ENCODE results near the gene WDR12.
"Not testable (repeated sequence)": the region's sequence is repeated elsewhere in the genome, so short reads cannot be mapped to it uniquely, and the experiment has no call there.

The WDR12 gene

DNA sequence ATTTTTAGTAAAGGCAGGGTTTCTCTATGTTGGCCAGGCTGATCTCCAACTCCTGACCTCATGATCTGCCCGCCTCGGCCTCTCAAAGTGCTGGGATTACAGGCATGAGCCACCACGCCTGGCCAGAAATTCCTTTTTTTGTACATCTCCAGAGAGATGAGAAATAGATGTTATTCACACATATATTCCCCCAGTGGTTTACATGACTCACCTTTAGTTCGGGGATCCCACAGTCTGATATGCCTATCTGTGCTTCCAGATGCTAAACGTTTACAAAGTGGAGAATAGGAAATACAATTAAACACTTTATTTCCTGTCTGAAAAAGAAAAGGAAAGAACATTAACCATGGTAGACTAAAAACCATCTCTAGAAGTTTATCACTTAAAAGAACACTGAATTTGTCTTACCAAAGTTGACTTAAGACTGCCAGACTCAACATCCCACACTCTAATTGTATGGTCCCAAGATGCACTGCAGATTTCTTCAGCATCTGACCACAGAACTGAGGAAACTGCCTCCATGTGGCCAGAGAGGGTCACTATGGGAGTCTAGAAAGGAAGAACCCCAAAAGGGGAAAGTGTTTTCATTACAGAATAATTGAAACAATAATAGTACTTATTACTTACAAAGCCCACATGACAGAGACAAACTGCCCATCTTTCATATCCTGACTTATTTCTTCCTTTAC, 27.3 kb downstream of the WDR12 start:
- no peak for DNase-seq

DNA sequence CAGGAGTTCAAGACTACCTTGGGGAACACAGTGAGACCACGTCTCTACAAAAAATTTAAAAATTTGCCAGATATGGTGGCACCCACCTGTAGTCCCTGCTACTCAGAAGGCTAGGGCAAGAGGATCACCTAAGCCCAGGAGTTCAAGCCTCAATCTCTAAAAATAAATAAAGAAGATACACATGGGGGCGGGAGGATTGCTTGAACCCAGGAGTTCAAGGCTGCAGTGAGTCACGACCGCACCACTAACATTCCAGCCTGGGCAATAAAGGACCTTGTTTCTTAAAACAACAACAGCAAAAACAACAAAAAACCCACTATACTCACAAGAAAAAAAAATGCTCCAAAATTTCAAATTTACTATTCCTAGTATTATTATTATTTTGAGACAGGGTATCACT, 29.9 kb downstream of the WDR12 start:
- no peak for DNase-seq

DNA sequence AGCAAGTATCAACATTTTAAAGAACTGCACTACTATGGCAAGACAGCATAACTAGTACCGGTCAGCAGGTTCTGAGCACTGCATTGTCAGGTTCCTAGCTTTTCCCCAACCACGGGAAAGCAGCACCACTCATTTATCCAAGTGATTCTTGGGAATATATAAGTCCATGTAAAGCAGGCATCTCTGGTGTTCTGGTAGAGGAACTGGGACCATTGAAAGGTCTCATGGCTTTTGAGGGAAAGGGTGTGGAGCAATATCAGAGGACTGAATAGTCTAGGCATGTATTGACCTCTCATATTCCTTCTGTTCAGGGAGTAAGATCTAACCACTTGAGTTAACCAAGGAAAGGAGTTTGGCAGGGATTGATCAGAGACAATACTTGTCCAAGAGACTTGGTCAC, 33.8 kb downstream of the WDR12 start:
- DNase-seq, result no peak

DNA sequence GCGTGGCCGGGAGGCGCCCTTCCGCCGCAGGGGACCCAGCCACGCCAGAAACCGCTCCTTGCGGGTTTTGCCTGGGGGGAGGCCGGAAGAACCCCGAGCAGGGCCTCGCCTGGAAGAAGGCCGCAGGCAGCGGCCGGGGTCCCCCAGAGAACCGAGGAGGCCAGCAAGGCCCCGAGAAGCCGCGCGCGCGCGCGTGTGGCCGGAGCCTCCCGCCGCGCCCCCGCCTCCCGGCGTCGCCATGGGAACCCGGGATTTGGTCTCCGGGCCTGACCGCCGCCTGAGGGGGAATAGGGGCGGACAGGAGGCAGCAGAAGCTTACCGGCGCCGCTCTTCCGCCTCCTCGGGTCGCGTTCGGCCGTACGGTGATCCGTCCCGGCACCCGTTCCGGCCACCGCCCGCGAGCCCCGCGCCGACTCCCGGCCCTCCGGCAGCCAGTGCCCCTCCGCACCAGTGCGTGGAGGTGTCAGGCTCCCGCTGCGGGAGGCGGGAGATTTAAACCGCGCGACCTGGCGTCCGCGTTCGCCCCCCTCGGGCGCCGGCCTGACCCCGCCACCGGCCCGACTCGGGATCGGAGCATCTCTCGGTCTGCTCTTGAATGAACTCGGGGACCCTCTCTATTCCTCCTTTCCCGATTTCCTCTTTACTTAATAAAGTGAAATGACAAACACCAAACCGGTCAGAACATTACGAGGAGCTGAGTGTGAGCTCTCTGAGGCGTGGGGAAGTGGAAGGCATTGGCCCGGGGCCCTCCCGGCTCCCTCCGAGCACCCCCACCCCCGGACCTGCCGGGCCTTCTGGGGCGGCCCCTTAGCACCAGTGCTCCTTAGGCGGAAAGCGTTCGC, 40.0 kb downstream of the WDR12 start, which contains the start of gene ICA1L:
ICA1L (minus strand) TSS at position 467 of the 842 bp plus-strand sequence. CDS start 42,757 bp downstream, outside the sequence.
- DNase-seq, result peak; percentile 82

DNA sequence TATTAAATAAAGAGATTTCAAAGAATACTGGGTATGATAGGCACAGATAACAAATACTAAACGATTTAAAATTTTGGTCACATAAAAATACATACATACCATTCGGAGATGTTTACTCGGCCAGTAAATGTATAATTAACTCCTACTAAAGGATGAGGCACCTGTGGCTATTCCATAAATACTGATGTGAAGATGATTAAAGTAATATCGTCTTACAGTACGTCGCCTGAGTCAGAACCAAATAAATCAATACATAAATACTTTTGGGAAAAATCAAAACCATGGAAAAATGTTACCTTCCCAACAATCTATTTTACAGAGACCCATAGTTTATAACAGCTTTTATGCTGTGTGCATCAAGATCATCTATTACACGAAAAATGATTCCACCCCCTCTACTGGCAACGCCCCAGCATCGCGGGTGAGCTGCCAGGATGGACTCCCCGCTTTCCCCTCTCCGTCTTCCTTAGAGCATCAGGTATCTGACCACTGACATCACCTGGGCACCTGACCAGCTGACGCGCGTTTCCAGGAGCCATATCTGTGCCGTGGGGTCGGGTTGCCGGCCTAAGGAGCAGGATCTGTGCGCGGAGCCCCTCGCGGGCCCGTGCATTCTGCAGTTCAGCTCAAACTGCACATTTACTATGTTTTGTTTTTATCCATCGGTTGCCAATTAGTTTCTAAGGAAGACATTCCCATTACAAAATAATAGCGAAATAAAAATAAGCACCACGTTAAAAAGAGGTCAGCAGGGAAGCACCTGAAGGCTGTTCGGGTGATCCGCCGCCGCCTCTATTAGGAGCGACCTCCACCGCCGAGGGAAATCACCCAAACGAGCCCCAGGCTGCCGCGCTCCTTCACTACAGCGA, 40.8 kb downstream of the WDR12 start:
- peak; percentile 92 for DNase-seq

DNA sequence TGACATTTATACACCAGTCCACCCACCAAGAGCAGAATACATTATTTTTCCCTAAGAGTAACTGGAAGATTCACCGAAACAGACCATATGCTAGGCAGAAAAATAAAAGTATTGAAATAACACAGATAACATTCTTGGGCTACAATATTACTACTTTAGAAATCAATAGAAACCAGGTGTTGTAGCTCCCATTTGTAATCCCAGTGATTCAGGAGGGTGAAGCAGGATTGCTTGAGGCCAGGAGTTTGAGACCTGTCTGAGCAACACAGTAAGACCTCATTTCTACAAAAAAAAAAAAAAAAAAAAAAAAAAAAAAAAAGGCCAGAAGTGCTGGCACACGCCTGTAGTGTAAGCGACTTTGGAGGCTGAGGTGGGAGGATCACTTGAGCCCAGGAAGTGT, 49.5 kb downstream of the WDR12 start:
- DNase-seq, result no peak

DNA sequence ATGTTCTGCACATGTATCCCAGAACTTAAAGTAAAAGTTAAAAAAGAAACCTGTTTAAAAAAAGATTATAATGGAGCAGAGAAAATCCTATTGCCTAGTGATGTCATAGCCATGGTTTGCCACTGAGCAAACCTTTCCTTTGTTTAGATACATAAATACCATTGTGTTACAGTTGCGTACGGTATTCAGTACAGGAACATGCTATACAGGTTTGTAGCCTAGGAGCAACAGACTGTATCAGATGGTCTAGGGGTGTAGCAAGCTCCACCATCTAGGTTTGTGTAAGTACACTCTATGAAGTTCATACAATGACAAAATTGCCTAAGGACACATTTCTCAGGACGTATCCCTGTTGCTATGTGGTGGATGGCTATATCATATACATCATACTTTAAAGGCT, 52.9 kb downstream of the WDR12 start:
- DNase-seq, result no peak

DNA sequence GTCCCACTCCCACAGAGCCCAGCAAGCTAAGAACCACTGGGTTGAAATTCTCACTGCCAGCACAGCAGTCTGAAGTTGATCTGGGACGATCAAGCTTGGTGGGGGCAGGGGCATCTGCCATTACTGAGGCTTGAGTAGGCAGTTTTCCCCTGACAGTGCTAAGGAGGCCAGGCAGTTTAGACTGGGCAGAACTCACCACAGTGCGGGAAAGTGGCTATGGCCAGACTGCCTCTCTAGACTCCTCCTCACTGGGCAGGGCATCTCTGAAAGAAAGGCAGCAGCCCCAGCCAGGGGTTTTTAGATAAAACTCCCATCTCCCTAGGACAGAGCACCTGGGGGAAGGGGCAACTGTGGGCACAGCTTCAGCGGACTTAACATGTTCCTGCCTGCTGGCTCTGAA, 62.1 kb downstream of the WDR12 start:
- DNase-seq, result not testable (repeated sequence)

DNA sequence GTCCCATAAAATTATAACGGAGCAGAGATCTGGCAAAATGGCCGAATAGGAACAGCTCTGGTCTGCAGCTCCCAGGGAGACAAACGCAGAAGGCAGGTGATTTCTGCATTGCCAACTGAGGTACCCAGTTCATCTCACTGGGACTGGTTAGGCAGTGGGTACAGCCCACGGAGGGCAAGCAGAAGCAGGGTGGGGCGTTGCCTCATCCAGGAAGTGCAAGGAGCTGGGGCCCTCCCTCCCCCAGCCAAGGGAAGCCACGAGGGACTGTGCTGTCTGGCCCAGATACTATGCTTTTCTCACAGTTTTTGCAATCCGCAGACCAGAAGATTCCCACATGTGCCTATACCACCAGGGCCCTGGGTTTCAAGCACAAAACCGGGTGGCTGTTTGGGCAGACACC, 62.7 kb downstream of the WDR12 start:
- DNase-seq, result no peak

DNA sequence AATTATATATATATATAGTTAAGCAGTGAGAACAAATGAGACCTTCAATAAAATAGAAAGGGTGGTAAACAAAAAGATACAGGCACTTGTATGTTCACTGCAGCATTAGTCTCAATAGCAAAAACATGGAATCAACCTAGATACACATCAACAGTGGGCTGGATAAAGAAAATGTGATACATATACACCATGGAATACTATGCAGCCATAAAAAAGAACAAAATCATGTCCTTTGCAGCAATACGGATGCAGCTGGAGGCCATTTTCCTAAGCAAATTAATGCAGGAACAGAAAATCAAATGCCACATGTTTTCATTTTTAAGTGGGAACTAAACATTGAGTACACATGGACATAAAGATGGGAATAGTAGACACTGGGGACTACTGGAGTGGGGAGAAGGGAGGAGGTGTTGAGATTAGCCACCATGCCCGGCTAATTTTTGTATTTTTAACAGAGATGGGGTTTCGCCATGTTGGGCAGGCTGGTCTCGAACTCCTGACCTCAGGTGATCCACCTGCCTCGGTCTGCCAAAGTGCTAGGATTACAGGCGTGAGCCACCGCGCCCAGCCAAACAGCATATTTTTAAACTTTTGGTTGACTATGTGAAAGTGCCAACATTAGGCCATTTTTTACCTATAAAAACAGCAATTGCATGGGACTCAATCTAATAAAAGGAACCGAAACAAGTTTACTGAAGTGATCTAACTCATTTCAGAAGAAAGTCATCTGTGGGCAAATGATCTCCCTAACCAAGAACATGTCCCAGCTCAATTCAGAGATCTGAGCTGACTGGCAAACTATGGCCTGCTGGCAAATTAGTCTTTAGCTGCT, 63.6 kb downstream of the WDR12 start:
- no peak for DNase-seq

DNA sequence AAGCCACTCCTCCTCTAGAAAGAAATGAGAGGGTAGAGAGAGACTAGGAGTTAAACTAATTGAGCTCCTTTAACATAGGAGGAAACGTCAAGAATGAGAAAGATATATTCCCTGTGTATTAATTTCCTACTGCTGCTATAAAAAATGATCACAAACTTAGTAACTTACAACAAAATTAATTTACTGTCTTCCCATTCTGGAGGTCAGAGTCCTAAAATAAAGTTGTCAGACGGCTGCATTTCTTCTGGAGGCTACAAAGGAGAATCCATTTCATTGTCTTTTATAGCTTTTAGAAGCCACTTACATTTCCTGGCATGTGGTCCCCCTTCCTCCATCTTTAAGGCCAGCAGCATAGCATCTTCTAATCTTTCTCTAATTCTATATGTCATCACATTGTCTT, 66.8 kb downstream of the WDR12 start:
- no peak for DNase-seq

DNA sequence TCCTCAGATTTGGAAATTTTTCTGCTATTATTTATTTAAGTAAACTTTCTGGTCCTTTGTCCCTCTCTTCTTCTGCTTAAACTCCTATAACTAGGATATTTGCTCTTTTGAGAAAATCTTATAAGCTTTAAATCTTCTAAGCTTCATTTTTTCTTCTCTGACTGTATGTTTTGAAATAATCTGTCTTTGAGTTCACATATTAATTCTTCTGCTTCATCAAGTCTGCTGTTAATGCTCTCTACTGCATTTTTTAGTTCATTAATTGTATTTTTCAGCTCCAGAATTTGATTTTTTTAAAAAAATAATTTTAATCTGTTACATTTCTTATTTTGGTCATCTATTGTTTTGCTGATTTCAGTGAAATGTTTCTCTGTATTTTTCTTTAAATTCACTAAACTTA, 68.8 kb downstream of the WDR12 start:
- no peak for DNase-seq

DNA sequence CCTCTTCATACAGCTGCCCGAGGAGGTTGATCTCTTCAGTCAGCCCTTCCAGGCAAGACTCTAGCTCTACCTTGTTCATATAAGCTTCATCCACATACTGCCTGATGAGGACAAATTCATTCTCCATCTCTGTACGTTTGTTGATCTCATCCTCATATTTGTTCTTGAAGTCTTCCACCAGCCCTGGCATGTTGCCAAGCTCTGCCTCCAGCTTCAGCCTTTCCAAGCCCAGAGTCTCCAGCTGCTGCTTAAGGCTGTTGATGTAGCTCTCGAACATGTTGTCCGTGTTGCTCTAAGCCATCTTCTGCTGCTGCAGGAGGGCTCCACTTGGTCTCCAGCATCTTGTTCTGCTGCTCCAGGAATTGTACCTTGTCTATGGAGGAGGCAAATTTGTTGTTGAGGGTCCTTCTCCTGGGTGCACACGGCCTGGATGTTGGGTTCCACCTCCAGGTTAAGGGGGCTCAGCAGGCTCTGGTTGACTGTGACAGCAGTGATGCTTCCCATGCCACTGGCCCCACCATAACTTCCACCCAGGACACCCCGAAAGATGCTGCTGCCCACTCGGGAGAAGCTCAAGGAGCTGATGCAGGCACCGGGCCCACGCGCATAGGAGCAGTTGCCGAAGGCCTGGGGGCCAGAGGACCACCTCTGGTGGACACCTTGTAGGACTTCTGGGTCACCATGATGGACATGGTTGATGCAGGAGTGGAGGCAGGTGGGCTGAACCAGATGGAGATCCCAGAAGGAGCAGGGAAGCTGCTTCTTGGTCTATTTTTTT, 70.2 kb downstream of the WDR12 start:
- DNase-seq, result no peak

DNA sequence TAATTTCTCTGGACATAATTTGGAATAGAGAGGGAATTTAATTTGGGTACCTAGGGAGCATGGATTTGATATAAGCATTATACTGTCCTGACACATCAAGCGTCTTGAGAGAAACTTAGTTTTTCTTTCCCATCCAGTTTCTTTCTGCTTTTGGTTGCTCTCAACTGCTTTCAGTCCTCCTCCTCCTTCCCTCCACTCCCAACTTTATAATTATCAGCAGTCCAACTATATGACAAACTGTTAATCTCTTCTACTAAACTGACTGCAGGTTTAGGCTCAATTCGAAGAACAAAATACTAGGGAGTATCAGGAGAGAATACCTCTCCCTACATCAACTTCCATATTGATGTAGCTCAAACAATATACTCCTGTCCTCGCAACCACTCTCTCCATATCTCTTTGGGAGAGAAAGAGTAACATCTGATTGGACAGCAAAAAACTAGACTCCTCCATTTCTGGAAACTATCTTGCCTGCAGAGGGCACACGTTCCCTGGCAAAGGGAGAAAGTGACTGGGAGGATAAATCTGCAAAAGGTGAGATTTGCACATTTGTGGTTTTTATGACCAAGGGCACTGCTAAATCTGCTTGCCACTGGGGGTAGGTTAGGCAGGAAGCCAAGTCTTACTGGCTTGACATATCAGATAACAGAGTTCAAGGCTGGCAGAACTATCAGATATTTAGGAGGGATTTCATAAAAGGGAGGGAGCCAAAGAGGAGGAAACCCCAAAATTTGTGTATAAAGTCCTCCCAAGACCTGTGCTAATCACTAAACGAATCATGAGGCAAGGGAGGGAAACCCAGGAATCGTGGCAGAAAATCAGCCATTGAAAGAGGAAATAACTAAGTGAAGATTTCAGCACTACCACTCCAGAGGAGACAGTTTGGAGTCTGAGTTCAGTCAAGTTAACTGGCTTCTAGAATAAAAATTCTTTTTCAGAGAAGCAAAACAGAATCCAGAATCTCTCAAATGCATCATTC, 79.9 kb downstream of the WDR12 start:
- peak; percentile 25 for DNase-seq

DNA sequence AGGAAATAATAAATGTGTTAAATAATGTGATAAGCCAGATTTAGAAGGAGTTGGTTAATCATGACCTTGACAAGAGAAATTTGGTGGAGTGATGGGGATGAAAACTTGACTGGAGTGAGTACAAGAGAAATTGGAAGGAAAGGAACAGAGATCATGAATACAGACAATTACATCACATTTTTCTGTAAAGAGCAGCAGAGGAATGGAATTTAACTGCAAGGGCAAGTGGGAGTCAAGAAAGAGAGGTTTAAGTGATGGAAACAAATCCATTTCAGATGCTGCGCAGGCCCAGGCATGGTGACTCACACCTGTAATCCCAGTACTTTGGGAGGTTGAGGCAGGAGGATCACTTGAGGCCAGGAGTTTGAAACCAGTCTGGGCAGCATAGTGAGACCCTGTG, 86.6 kb downstream of the WDR12 start:
- DNase-seq, result no peak

All from NCI-H146 (cell line).